COLO668 (cell line): ENCODE data around the gene POLDIP2.

ENCODE experiments used
- DNase-seq: peaks from one replicate; lab custom pipeline; 2025; ENCODE audit not compliant: unreplicated experiment; lab: John Stamatoyannopoulos, UW

Gene POLDIP2

GRCh38 chr17:28357061-28357900, at the start of gene POLDIP2:
TSS of gene POLDIP2 (minus strand) at chr17:28357527. CDS start at chr17:28357448, 79 bp downstream.
- peak; percentile 89 for DNase-seq

GRCh38 chr17:28406473-28406814, 49.1 kb upstream of the POLDIP2 start:
- peak; percentile 40 for DNase-seq

GRCh38 chr17:28405632-28406472, 48.5 kb upstream of the POLDIP2 start, which contains the start of gene SLC46A1:
TSS of gene SLC46A1 (minus strand) at chr17:28406212. CDS start at chr17:28406114, 98 bp downstream.
- peak; percentile 75 for DNase-seq

GRCh38 chr17:28404812-28405570, 47.7 kb upstream of the POLDIP2 start:
- peak; percentile 34 for DNase-seq

- DNase-seq, result no peak
These were observed 47.1 kb upstream of the POLDIP2 start for GRCh38 chr17:28404461-28404811.

GRCh38 chr17:28404007-28404406, 46.7 kb upstream of the POLDIP2 start:
- no peak for DNase-seq

GRCh38 chr17:28402844-28403243, 45.5 kb upstream of the POLDIP2 start:
- no peak for DNase-seq

- peak; percentile 3 for DNase-seq
These were observed 44.9 kb upstream of the POLDIP2 start for GRCh38 chr17:28402224-28402630.

GRCh38 chr17:28399808-28400207, 42.5 kb upstream of the POLDIP2 start:
- no peak for DNase-seq

- no peak for DNase-seq
These were observed 41.1 kb upstream of the POLDIP2 start for GRCh38 chr17:28398280-28398981.

- DNase-seq, result no peak
These were observed 40.5 kb upstream of the POLDIP2 start for GRCh38 chr17:28397687-28398279.

GRCh38 chr17:28397275-28397674, 39.9 kb upstream of the POLDIP2 start:
- DNase-seq, result no peak

- DNase-seq, result no peak
These were observed 39.4 kb upstream of the POLDIP2 start for GRCh38 chr17:28396635-28397239.

GRCh38 chr17:28395968-28396367, 38.6 kb upstream of the POLDIP2 start:
- DNase-seq, result no peak

- no peak for DNase-seq
These were observed 38.1 kb upstream of the POLDIP2 start for GRCh38 chr17:28395426-28395825.

- no peak for DNase-seq
These were observed 37.2 kb upstream of the POLDIP2 start for GRCh38 chr17:28394337-28395116.

- DNase-seq, result no peak
These were observed 35.2 kb upstream of the POLDIP2 start for GRCh38 chr17:28392491-28392890.

- no peak for DNase-seq
These were observed 34.1 kb upstream of the POLDIP2 start for GRCh38 chr17:28391401-28391800.

GRCh38 chr17:28390984-28391383, 33.7 kb upstream of the POLDIP2 start:
- no peak for DNase-seq
